ENCODE data around the gene FGFR3. TPM values are rescaled to one million over a fixed set of nuclear protein-coding genes. Genes with fewer than 3 reads are reported as not detected.
A peak's percentile ranks its signal among the peaks of the same experiment; 100 is the strongest.

Gene FGFR3
- total and polyA plus RNA-seq, 9 of the 15 experiments (the other 6 are each of a cell fraction or from before 2014, with no cell fraction given), result 1.2 to 60.4 (median 12.7) TPM

DNA sequence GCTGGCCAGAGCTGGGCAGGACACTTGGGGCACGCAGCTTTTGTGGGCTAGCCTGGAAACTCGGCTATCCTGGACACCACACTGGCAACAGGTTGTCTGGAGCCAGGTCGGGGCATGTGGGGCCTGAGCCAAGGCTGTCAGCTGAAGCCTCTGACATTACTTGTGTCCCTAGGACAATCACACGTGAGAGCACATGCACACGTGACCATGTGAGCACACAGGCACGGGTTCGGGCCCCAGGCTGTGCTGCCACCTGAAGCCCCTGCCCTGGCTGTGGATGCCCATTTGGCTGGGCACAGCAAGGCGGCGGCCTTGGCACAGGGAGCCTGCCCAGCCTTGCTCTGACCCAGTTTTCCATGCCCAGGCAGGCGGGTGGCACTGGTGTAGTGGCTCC lies 8.7 kb upstream of the FGFR3 start:
- Histone ChIP-seq H3K79me2 (ENCODE audit: control insufficient read depth, insufficient read depth, low read length) (no peaks in the 10 kb centered on the region), H3K4me3 (no peak overlapping the region), H3K4me2 (ENCODE audit: insufficient read depth, low read length) (peak overlapping the region; percentile 19; the same call in 1 of the 2 replicates), H3K9ac (ENCODE audit: insufficient read depth in 1 of 2, low read depth in 2 of 2, low read length in 2 of 2) (peak overlapping the region; percentile 39 to 90), H3K36me3 (ENCODE audit: control insufficient read depth, insufficient read depth, low read length) (no peaks in the 10 kb centered on the region), H3K4me1 (replicated peaks in 1 of 2; ENCODE audit: control insufficient read depth in 2 of 2, insufficient read depth in 2 of 2, low read length in 2 of 2) (peaks cover 41 to 85% of the 10 kb centered on the region in 2 experiments), H2AFZ (ENCODE audit: low read depth, low read length) (peak overlapping the region; percentile 71), H3K27ac (ENCODE audit: extremely low read depth, low read depth, low read length) (peak overlapping the region; percentile 59; the same call in 2 of the 3 replicates), H4K20me1 (replicated peaks; ENCODE audit: control insufficient read depth, insufficient read depth, low read length) (no peaks in the 10 kb centered on the region), H3K27me3 (ENCODE audit: control insufficient read depth in 2 of 2, insufficient read depth in 2 of 2, low read length in 2 of 2) (no peaks in the 10 kb centered on the region), H3K9me3 (replicated peaks; ENCODE audit: control insufficient read depth, insufficient read depth, low read depth, low read length) (no peaks in the 10 kb centered on the region), H3K9me1 (ENCODE audit: control insufficient read depth, insufficient read depth, low read length) (no peaks in the 10 kb centered on the region)
- peak; percentile 86 for FAIRE-seq
- WGBS (ENCODE audit: insufficient coverage, low coverage, missing lambda C conversion rate), result 30% methylated on average over 10 of the region's 10 CpGs
- in situ Hi-C loops (cut with MboI), result no loop called here
- CTCF ChIA-PET (ENCODE audit: low intra/inter-chr PET ratio), result no interaction called here
- intact Hi-C loops (cut with micrococcal nuclease), result no loop called here
- BruUV-seq (replicated peaks), result no TSS peak
- no peak for ATAC-seq
- POLR2A ChIA-PET, result interaction anchor here (0.6 to 2.5 kb wide), 4 partner anchors 10 to 384 kb away, joined by 3 to 17 read pairs (median 4); partner anchors contain the start of gene FGFR3
- no peak for DNase-seq (ENCODE audit: extremely low read depth in 1 of 4, low spot score in 3 of 4)
- TF ChIP-seq CBX8 (IDR thresholded peaks at IDR 0.05; ENCODE audit: borderline replicate concordance, extremely low read depth, low read depth, low read length, poor library complexity, severe bottlenecking) (no peak), ELF2 (CRISPR knock-in tag; IDR thresholded peaks at IDR 0.05) (no peak), ETS2 (tag; IDR thresholded peaks at IDR 0.05; ENCODE audit: borderline replicate concordance, poor library complexity, severe bottlenecking) (no peak), MYC (IDR thresholded peaks at IDR 0.05; ENCODE audit: low read depth, low read length) (no peak), MYC (CRISPR knock-in tag; IDR thresholded peaks at IDR 0.05; ENCODE audit: borderline replicate concordance, low read depth) (peak; percentile 23; the same call in 1 of the 2 replicates), ZNF224 (CRISPR knock-in tag; IDR thresholded peaks at IDR 0.05) (no peak), ZNF23 (CRISPR knock-in tag; IDR thresholded peaks at IDR 0.05) (no peak), GABPA (tag; conservative IDR thresholded peaks at IDR 0.05; ENCODE audit: low read depth) (no peak), ZFX (CRISPR knock-in tag; IDR thresholded peaks at IDR 0.05) (peak; percentile 58), ZFP1 (CRISPR knock-in tag; IDR thresholded peaks at IDR 0.05) (no peak), ZNF121 (CRISPR knock-in tag; conservative IDR thresholded peaks at IDR 0.05) (no peak), MYNN (IDR thresholded peaks at IDR 0.05) (no peak; the same call in 1 of the 2 replicates), MYNN (CRISPR knock-in tag; IDR thresholded peaks at IDR 0.05) (no peak), ZBED1 (IDR thresholded peaks at IDR 0.05) (no peak), PHF8 (IDR thresholded peaks at IDR 0.05; ENCODE audit: borderline replicate concordance, low read length) (no peak), ASH1L (IDR thresholded peaks at IDR 0.05; ENCODE audit: borderline replicate concordance, low read depth, partially characterized antibody) (no peak), L3MBTL2 (IDR thresholded peaks at IDR 0.05) (peak; percentile 36; the same call in 1 of the 2 replicates)
- TF ChIP-seq, protein P1, sequence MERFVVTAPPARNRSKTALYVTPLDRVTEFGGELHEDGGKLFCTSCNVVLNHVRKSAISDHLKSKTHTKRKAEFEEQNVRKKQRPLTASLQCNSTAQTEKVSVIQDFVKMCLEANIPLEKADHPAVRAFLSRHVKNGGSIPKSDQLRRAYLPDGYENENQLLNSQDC (CRISPR knock-in tag; IDR thresholded peaks at IDR 0.05), result no peak
- TF ChIP-seq, protein P2, sequence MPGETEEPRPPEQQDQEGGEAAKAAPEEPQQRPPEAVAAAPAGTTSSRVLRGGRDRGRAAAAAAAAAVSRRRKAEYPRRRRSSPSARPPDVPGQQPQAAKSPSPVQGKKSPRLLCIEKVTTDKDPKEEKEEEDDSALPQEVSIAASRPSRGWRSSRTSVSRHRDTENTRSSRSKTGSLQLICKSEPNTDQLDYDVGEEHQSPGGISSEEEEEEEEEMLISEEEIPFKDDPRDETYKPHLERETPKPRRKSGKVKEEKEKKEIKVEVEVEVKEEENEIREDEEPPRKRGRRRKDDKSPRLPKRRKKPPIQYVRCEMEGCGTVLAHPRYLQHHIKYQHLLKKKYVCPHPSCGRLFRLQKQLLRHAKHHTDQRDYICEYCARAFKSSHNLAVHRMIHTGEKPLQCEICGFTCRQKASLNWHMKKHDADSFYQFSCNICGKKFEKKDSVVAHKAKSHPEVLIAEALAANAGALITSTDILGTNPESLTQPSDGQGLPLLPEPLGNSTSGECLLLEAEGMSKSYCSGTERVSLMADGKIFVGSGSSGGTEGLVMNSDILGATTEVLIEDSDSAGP (CRISPR knock-in tag; IDR thresholded peaks at IDR 0.05), result 0 out of 2 replicates have a peak, but pooled peaks have one; percentile 15
- TF ChIP-seq, protein P3, sequence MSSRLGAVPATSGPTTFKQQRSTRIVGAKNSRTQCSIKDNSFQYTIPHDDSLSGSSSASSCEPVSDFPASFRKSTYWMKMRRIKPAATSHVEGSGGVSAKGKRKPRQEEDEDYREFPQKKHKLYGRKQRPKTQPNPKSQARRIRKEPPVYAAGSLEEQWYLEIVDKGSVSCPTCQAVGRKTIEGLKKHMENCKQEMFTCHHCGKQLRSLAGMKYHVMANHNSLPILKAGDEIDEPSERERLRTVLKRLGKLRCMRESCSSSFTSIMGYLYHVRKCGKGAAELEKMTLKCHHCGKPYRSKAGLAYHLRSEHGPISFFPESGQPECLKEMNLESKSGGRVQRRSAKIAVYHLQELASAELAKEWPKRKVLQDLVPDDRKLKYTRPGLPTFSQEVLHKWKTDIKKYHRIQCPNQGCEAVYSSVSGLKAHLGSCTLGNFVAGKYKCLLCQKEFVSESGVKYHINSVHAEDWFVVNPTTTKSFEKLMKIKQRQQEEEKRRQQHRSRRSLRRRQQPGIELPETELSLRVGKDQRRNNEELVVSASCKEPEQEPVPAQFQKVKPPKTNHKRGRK (tag; IDR thresholded peaks at IDR 0.05), result no peak
